ENCODE measurements around the gene KIRREL3.

KIRREL3 gene

GRCh38 chr11:126497581-126498122 is 502.9 kb downstream of the KIRREL3 start:
- no peak for DNase-seq

DNA sequence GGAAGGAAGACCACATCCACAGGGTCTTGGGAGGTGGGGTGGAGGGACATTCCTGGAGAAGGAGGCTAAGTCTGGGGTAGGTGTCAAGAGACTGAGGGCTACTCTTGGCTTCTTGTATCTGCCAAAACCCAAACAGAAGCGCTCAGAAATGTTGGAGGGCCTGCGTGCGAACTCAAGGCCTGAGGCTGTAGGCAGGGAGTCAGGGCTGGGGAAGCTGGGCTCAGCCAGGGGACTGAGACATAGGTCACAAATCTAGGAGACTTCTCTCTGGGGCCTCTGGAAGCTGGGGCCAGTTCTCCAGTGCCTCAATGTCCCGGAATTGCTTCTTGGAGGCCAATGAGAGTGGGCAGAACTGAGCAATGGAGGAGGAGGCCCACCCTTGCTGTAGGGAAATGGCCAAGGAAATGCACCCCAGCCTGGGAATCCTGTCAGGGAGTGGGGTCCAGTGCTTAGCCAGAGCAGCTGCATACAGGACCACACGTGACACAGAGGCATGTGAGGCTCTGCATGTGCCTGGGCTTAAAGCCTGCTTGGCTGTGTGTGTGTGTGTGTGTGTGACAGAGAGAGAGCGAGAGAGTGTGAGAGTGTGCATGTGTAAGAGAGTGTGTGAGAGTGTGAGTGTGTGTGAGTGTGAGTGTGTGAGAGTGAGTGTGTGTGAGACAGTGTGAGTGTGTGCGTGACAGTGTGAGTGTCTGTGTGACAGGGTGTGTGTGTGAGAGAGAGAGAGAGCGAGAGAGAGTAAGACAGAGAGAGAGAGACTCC is 503.8 kb downstream of the KIRREL3 start:
- no peak for DNase-seq

DNA sequence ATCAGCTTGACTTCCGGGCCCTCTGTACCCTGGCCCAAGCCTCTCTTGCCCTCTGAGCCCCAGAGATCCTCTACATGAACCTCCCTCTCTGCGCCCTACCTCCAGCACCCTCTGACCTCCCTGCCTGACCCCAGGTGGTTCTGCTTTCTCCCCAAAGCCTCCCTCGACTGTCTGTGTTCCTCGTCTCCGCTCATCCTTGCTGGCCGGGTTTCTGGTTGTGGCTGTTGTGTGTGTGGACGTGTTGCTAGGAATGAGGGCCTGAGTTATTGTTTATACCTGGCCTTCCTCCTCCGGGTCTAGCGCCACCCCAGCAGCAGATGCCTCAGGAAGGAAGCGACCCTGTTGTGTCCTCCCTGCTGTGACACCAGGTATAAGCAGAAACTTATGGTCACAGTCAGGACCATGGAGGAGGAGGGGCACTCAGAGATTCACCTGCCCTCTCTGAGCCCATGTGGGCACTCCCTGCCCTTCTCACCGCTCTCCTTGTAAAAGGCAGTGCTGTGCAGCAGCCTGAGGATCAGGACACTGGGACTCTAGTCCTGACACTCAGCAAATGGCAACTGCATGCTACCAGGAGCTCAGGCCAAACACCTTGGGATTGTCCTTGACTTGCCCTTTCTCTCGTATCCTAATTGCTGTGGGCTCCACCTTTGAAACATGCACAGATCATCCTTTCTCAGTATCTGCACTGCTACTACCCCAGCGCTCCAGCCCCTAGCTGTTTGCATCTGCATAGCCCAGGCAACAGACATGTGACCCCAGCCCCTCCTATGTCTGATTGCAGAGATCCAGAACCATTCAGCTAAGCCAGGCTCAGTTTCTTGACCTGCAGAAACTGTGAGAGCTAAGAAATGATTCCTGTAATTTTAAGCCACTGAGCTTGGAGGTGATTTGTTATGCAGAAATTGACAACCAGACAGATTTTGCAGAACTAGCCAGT is 505.0 kb downstream of the KIRREL3 start:
- DNase-seq: no peak

- DNase-seq: no peak
Measured at GRCh38 chr11:126494831-126495230, 505.7 kb downstream of the KIRREL3 start.

GRCh38 chr11:126492331-126493082 is 508.1 kb downstream of the KIRREL3 start:
- no peak for DNase-seq

DNA sequence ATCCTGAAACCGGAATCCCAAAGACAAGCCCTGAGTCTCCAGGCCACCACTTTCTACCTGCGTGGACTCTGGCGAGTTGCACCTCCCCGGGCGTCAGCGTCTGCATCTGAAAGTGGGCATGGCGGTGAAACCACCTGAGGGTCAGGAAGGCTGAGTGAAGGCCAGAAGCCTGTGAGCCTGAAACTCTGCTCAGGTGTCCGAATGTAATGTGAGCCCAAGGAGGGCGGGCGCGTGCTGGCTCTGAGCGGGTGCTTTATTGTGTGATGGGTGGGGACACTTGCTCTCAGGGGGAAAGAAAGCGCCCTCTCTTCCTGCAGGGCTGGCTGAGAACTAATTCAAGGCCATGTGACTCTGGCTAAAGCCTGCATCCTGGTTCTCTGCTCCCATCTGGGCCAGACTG is 509.5 kb downstream of the KIRREL3 start:
- no peak for DNase-seq

- DNase-seq: no peak
Measured at GRCh38 chr11:126489836-126490660, 510.5 kb downstream of the KIRREL3 start.

GRCh38 chr11:126488591-126489370 is 511.8 kb downstream of the KIRREL3 start:
- no peak for DNase-seq

- no peak for DNase-seq
Measured at GRCh38 chr11:126487711-126488110, 512.9 kb downstream of the KIRREL3 start.

GRCh38 chr11:126485986-126486635 is 514.5 kb downstream of the KIRREL3 start:
- no peak for DNase-seq

DNA sequence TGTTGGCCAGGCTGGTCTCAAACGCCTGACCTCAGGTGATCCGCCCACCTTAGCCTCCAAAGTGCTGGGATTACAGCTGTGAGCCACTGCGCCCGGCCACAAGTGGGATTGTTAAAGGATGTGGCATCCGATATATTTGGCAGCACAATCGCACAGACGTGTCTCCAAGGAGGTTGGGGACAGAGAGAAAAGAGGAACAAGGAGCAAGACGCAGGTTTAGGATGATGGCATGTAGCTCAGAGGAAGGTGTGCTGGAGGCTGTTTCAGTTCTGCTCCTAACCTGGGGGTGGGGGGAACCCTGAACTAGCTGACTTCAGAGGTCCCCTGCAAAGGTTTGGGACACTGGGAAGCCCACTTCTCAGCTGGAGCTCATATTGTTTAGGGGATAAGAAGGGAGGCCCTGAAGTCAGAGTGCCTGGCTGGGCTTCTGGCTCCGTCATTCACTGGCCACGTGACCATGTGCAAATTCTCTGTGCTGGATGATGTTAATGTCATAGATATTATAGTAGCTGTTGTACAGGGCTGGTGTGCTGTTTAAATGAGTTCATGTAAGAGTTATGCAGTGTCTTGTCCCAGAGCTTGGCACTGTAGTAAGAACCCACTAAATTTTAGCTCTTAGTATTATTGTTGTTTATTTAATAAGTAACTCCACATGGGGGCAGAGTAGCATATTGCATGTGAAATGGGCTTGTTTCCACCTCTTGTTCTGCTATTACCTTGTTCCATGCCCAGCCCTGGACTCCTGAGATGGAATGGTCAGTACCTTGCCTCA is 515.4 kb downstream of the KIRREL3 start:
- DNase-seq: no peak

DNA sequence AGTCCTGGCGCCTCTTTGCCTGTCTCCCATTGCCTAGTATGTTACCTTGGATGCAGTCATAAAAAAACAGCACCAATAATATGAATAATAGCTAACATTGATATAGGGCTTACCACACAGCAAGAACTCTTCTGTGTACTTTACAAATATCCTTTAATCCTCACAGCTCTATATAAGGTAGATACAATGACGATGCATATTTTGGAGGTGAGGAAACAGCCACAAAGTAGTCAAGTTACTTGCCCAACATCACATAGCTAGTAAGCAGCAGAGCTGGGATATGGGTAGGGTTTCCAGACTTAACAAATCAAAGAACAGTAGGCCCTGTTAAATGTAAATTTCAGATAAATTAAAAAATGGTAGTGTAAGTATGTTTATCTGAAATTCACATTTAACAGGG is 516.3 kb downstream of the KIRREL3 start:
- no peak for DNase-seq

- DNase-seq: no peak
Measured at GRCh38 chr11:126483621-126484195, 516.9 kb downstream of the KIRREL3 start.

GRCh38 chr11:126482586-126483108 is 517.9 kb downstream of the KIRREL3 start:
- no peak for DNase-seq

DNA sequence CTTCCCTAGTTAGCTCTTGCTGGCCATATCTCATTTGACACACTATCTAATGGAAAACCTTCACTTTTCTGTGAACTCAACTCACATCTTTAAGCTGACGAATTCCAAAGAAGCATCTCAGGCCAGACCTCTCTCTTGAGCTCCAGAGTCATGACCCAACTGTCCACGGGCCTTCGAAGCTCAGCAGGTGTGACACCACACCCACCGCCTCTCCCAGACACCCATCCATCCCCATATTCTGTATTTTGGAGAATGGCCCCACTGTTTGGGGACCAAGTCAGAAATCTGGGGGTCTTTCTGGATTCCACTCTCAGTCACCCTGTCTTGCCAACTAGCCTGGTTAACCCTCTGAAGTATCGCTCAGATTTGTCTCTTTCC is 519.3 kb downstream of the KIRREL3 start:
- no peak for DNase-seq

GRCh38 chr11:126480410-126481302 is 519.9 kb downstream of the KIRREL3 start:
- DNase-seq: peak; percentile 71

GRCh38 chr11:126480015-126480409 is 520.6 kb downstream of the KIRREL3 start:
- no peak for DNase-seq

All from CD4-positive, alpha-beta T cell treated with Interferon gamma for 1 hour (primary cell).